ENCODE results near the gene TPX2.

- TF ChIP-seq CSRNP3 (CRISPR knock-in tag; IDR thresholded peaks at IDR 0.05) (no peak), PATZ1 (CRISPR knock-in tag; IDR thresholded peaks at IDR 0.05; ENCODE audit: borderline replicate concordance) (no peak), CREB5 (CRISPR knock-in tag; IDR thresholded peaks at IDR 0.05; ENCODE audit: low read depth) (no peak), POU6F1 (CRISPR knock-in tag; IDR thresholded peaks at IDR 0.05; ENCODE audit: borderline replicate concordance, low read depth) (no peak), PPARA (CRISPR knock-in tag; IDR thresholded peaks at IDR 0.05; ENCODE audit: borderline replicate concordance) (no peak), GLIS3 (CRISPR knock-in tag; IDR thresholded peaks at IDR 0.05) (no peak), SNAI2 (CRISPR knock-in tag; IDR thresholded peaks at IDR 0.05) (no peak), CSDC2 (CRISPR knock-in tag; IDR thresholded peaks at IDR 0.05) (no peak), ZFP30 (CRISPR knock-in tag; IDR thresholded peaks at IDR 0.05) (no peak), ZNF565 (CRISPR knock-in tag; conservative IDR thresholded peaks at IDR 0.05; ENCODE audit: low read depth) (no peak), ZNF8 (CRISPR knock-in tag; IDR thresholded peaks at IDR 0.05) (no peak), RARB (CRISPR knock-in tag; IDR thresholded peaks at IDR 0.05) (no peak), ARNTL (CRISPR knock-in tag; IDR thresholded peaks at IDR 0.05; ENCODE audit: borderline replicate concordance, low read depth) (no peak), ESRRG (CRISPR knock-in tag; IDR thresholded peaks at IDR 0.05) (no peak)
Measured at GRCh38 chr20:31841928-31842327, 102.8 kb downstream of the TPX2 start.
